HG03196 (cell line): ENCODE measurements around the gene DLL1.
A peak's percentile ranks its signal among the peaks of the same experiment; 100 is the strongest.

Experiments
- ATAC-seq: cut with Tn5 transposase; IDR thresholded peaks from one replicate; pipeline ENCODE4 v1.9.1; 2021; ENCODE audit not compliant: unreplicated experiment

The DLL1 gene

GRCh38 chr6:170283212-170284081 is 7.4 kb downstream of the DLL1 start:
- ATAC-seq: no peak

GRCh38 chr6:170282512-170283158 is 8.2 kb downstream of the DLL1 start:
- ATAC-seq: no peak

- no peak for ATAC-seq
These were observed 9.3 kb downstream of the DLL1 start for GRCh38 chr6:170281331-170282292.

GRCh38 chr6:170280689-170281045 is 10.2 kb downstream of the DLL1 start:
- no peak for ATAC-seq

GRCh38 chr6:170279977-170280688 is 10.7 kb downstream of the DLL1 start:
- ATAC-seq: no peak

GRCh38 chr6:170279426-170279825 is 11.5 kb downstream of the DLL1 start:
- no peak for ATAC-seq

- no peak for ATAC-seq
These were observed 12.2 kb downstream of the DLL1 start for GRCh38 chr6:170278743-170279094.

- no peak for ATAC-seq
These were observed 12.8 kb downstream of the DLL1 start for GRCh38 chr6:170277893-170278742.

GRCh38 chr6:170276369-170277057 is 14.4 kb downstream of the DLL1 start:
- no peak for ATAC-seq

GRCh38 chr6:170274713-170275560 is 15.9 kb downstream of the DLL1 start:
- no peak for ATAC-seq

- ATAC-seq: no peak
These were observed 17.2 kb downstream of the DLL1 start for GRCh38 chr6:170273681-170274080.

- ATAC-seq: no peak
These were observed 17.7 kb downstream of the DLL1 start for GRCh38 chr6:170273191-170273590.

- ATAC-seq: no peak
These were observed 18.4 kb downstream of the DLL1 start for GRCh38 chr6:170272341-170273065.

GRCh38 chr6:170271771-170272314 is 19.0 kb downstream of the DLL1 start:
- ATAC-seq: peak; percentile 97

GRCh38 chr6:170270984-170271593 is 19.8 kb downstream of the DLL1 start:
- ATAC-seq: no peak

GRCh38 chr6:170269846-170270541 is 20.9 kb downstream of the DLL1 start:
- ATAC-seq: no peak
